ENCODE measurements around the gene AHCYL2. TPM values are rescaled to one million over a fixed set of nuclear protein-coding genes. Genes with fewer than 3 reads are reported as not detected.
A peak's percentile ranks its signal among the peaks of the same experiment; 100 is the strongest.

Gene AHCYL2
- total RNA-seq, 1 donor from 2014 or later: 6.0 TPM

- no peaks in the 10 kb centered on the region for H3K36me3 ChIP-seq
- H3K27me3 ChIP-seq (ENCODE audit: low read depth): no peaks in the 10 kb centered on the region
- peak overlapping the region; percentile 94 for H3K4me3 ChIP-seq
- no peak overlapping the region for H3K27ac ChIP-seq (replicated peaks)
- no peak for DNase-seq
- no peak for TF ChIP-seq CTCF (IDR thresholded peaks at IDR 0.05; ENCODE audit: borderline replicate concordance)
- no peaks in the 10 kb centered on the region for H3K9me3 ChIP-seq (replicated peaks)
- intact Hi-C loops (cut with micrococcal nuclease): no loop called here
- H3K4me1 ChIP-seq: peaks cover 32% of the 10 kb centered on the region
Measured at GRCh38 chr7:129435414-129435829, 210.6 kb downstream of the AHCYL2 start.

- Histone ChIP-seq H3K27ac (replicated peaks) (no peak overlapping the region), H3K36me3 (no peaks in the 10 kb centered on the region), H3K9me3 (replicated peaks) (no peaks in the 10 kb centered on the region), H3K4me1 (peaks cover 32% of the 10 kb centered on the region), H3K27me3 (ENCODE audit: low read depth) (no peaks in the 10 kb centered on the region), H3K4me3 (no peak overlapping the region)
- no peak for DNase-seq
- no peak for TF ChIP-seq CTCF (IDR thresholded peaks at IDR 0.05; ENCODE audit: borderline replicate concordance)
- intact Hi-C loops (cut with micrococcal nuclease): no loop called here
Measured at GRCh38 chr7:129436335-129436923, 211.6 kb downstream of the AHCYL2 start.

- Histone ChIP-seq H3K27ac (replicated peaks) (no peak overlapping the region), H3K4me1 (peaks cover 32% of the 10 kb centered on the region), H3K4me3 (no peak overlapping the region), H3K36me3 (no peaks in the 10 kb centered on the region), H3K27me3 (ENCODE audit: low read depth) (no peaks in the 10 kb centered on the region), H3K9me3 (replicated peaks) (no peaks in the 10 kb centered on the region)
- no peak for DNase-seq
- intact Hi-C loops (cut with micrococcal nuclease): no loop called here
- TF ChIP-seq CTCF (IDR thresholded peaks at IDR 0.05; ENCODE audit: borderline replicate concordance): no peak
Measured at GRCh38 chr7:129437190-129437589, 212.4 kb downstream of the AHCYL2 start.

- Histone ChIP-seq H3K9me3 (replicated peaks) (no peaks in the 10 kb centered on the region), H3K36me3 (no peaks in the 10 kb centered on the region), H3K27ac (replicated peaks) (no peak overlapping the region), H3K4me1 (peaks cover 37% of the 10 kb centered on the region), H3K4me3 (no peak overlapping the region), H3K27me3 (ENCODE audit: low read depth) (no peaks in the 10 kb centered on the region)
- intact Hi-C loops (cut with micrococcal nuclease): no loop called here
- TF ChIP-seq CTCF (IDR thresholded peaks at IDR 0.05; ENCODE audit: borderline replicate concordance): no peak
- DNase-seq: no peak
Measured at GRCh38 chr7:129438281-129438838, 213.5 kb downstream of the AHCYL2 start.

GRCh38 chr7:129438839-129439651, 214.2 kb downstream of the AHCYL2 start:
- TF ChIP-seq CTCF (IDR thresholded peaks at IDR 0.05; ENCODE audit: borderline replicate concordance): no peak
- H3K4me1 ChIP-seq: peaks cover 37% of the 10 kb centered on the region
- no peaks in the 10 kb centered on the region for H3K36me3 ChIP-seq
- intact Hi-C loops (cut with micrococcal nuclease): no loop called here
- H3K9me3 ChIP-seq (replicated peaks): no peaks in the 10 kb centered on the region
- no peak overlapping the region for H3K4me3 ChIP-seq
- no peak overlapping the region for H3K27ac ChIP-seq (replicated peaks)
- DNase-seq: no peak
- no peaks in the 10 kb centered on the region for H3K27me3 ChIP-seq (ENCODE audit: low read depth)
